SJSA1 (cell line): Measurements from ENCODE around the gene DENND4A. TPM values are rescaled to one million over a fixed set of nuclear protein-coding genes. Genes with fewer than 3 reads are reported as not detected.
"Not testable (repeated sequence)": the region's sequence is repeated elsewhere in the genome, so short reads cannot be mapped to it uniquely, and the experiment has no call there.

ENCODE experiments used
- DNase-seq, 2 experiments: peaks; one replicate each; pipeline ENCODE4 v3.0.0-alpha.2; 2015 to 2020; ENCODE audit warnings: low spot score in 2 of 2, low read depth in 1 of 2
- H3K27ac ChIP-seq: fragments of 250-450 bp; sonication (Bioruptor Pico); 2 replicates; pipeline ENCODE4 v1.5.1; 2020; ENCODE audit warnings: mild to moderate bottlenecking, moderate library complexity
- H3K27me3 ChIP-seq: fragments of 250-450 bp; sonication (Bioruptor Pico); replicated peaks from 2 replicates; pipeline ENCODE4 v1.5.1; 2020; ENCODE audit warnings: mild to moderate bottlenecking, moderate library complexity
- H3K36me3 ChIP-seq: fragments of 250-450 bp; sonication (Bioruptor Pico); 2 replicates; pipeline ENCODE4 v1.5.1; 2020; ENCODE audit warnings: mild to moderate bottlenecking
- H3K4me1 ChIP-seq: fragments of 250-450 bp; sonication (Bioruptor Pico); replicated peaks from 2 replicates; pipeline ENCODE4 v1.6.1; 2021; ENCODE audit warnings: mild to moderate bottlenecking
- H3K4me3 ChIP-seq: fragments of 250-450 bp; sonication (Bioruptor Pico); 2 replicates; pipeline ENCODE4 v1.5.1; 2020; ENCODE audit warnings: mild to moderate bottlenecking
- H3K9me3 ChIP-seq: fragments of 250-450 bp; sonication (Bioruptor Pico); replicated peaks from 2 replicates; pipeline ENCODE4 v1.5.1; 2020; ENCODE audit warnings: mild to moderate bottlenecking
- total RNA-seq: library from RNA; depleted of rRNA; stranded (reverse); fragments of >200 nt; shearing (Covaris generic); gene quantifications from 2 replicates; pipeline ENCODE4 v1.2.3, GENCODE V29; 2014

Gene DENND4A
- total RNA-seq, 1 experiment from 2014 or later: 8.9 TPM

GRCh38 chr15:65811011-65811733 lies 19.1 kb upstream of the DENND4A start:
- H3K27me3 ChIP-seq, H3K9me3 ChIP-seq: not testable (repeated sequence)

GRCh38 chr15:65806397-65806796 lies 14.3 kb upstream of the DENND4A start:
- Histone ChIP-seq H3K9me3 (no peaks in the 10 kb centered on the region), H3K4me3 (no peak overlapping the region), H3K36me3 (no peaks in the 10 kb centered on the region), H3K27ac (no peak overlapping the region), H3K27me3 (no peaks in the 10 kb centered on the region), H3K4me1 (no peaks in the 10 kb centered on the region)
- no peak for DNase-seq

More at GRCh38 chr15:65811011-65811733, 19.1 kb upstream of the DENND4A start:
- H3K27ac ChIP-seq, DNase-seq, H3K4me3 ChIP-seq, H3K4me1 ChIP-seq, H3K36me3 ChIP-seq: not testable (repeated sequence)

- Histone ChIP-seq H3K36me3 (no peaks in the 10 kb centered on the region), H3K27ac (no peak overlapping the region), H3K9me3 (no peaks in the 10 kb centered on the region), H3K27me3 (no peaks in the 10 kb centered on the region), H3K4me3 (no peak overlapping the region), H3K4me1 (no peaks in the 10 kb centered on the region)
- DNase-seq: no peak
Observed at GRCh38 chr15:65805019-65805745, 13.1 kb upstream of the DENND4A start.

GRCh38 chr15:65804252-65804931 lies 12.3 kb upstream of the DENND4A start:
- Histone ChIP-seq H3K36me3 (no peaks in the 10 kb centered on the region), H3K9me3 (no peaks in the 10 kb centered on the region), H3K4me3 (no peak overlapping the region), H3K4me1 (no peaks in the 10 kb centered on the region), H3K27ac (no peak overlapping the region), H3K27me3 (no peaks in the 10 kb centered on the region)
- no peak for DNase-seq

GRCh38 chr15:65801229-65801805 lies 9.2 kb upstream of the DENND4A start:
- H3K4me1 ChIP-seq: 0 out of 2 replicates have a peak, but pooled peaks cover 5% of the 10 kb centered on the region

GRCh38 chr15:65796610-65797078 lies 4.6 kb upstream of the DENND4A start:
- H3K9me3 ChIP-seq: no peaks in the 10 kb centered on the region
- no peaks in the 10 kb centered on the region for H3K36me3 ChIP-seq
- H3K4me1 ChIP-seq: peaks cover 11% of the 10 kb centered on the region
- H3K27me3 ChIP-seq: no peaks in the 10 kb centered on the region
- no peak for DNase-seq
- H3K27ac ChIP-seq: no peak overlapping the region
- no peak overlapping the region for H3K4me3 ChIP-seq

More at GRCh38 chr15:65801229-65801805, 9.2 kb upstream of the DENND4A start:
- H3K9me3 ChIP-seq: no peaks in the 10 kb centered on the region
- H3K36me3 ChIP-seq: no peaks in the 10 kb centered on the region
- H3K27me3 ChIP-seq: no peaks in the 10 kb centered on the region
- H3K27ac ChIP-seq: no peak overlapping the region
- no peak overlapping the region for H3K4me3 ChIP-seq
- no peak for DNase-seq

- Histone ChIP-seq H3K27ac (no peak overlapping the region), H3K4me1 (peaks cover 15% of the 10 kb centered on the region), H3K27me3 (no peaks in the 10 kb centered on the region), H3K36me3 (no peaks in the 10 kb centered on the region), H3K4me3 (no peak overlapping the region), H3K9me3 (no peaks in the 10 kb centered on the region)
- DNase-seq: no peak
Observed at GRCh38 chr15:65795663-65796216, 3.6 kb upstream of the DENND4A start.

- H3K36me3 ChIP-seq: no peaks in the 10 kb centered on the region
- no peak for DNase-seq
- peaks cover 16% of the 10 kb centered on the region for H3K4me1 ChIP-seq
- no peaks in the 10 kb centered on the region for H3K27me3 ChIP-seq
- H3K4me3 ChIP-seq: no peak overlapping the region
- no peaks in the 10 kb centered on the region for H3K9me3 ChIP-seq
- no peak overlapping the region for H3K27ac ChIP-seq
Observed at GRCh38 chr15:65793818-65794104, 1.7 kb upstream of the DENND4A start.

- H3K9me3 ChIP-seq: no peaks in the 10 kb centered on the region
- peak overlapping the region; percentile 61 for H3K27ac ChIP-seq
- no peak for DNase-seq
- H3K4me1 ChIP-seq: peaks cover 16% of the 10 kb centered on the region
- peak overlapping the region; percentile 53 for H3K4me3 ChIP-seq
- no peaks in the 10 kb centered on the region for H3K36me3 ChIP-seq
- no peaks in the 10 kb centered on the region for H3K27me3 ChIP-seq
Observed at GRCh38 chr15:65792988-65793817, 1.1 kb upstream of the DENND4A start.

GRCh38 chr15:65791335-65792137 lies 557 bp downstream of the DENND4A start:
- Histone ChIP-seq H3K4me3 (peak overlapping the region; percentile 53), H3K27me3 (no peaks in the 10 kb centered on the region), H3K9me3 (no peaks in the 10 kb centered on the region), H3K36me3 (no peaks in the 10 kb centered on the region), H3K4me1 (peaks cover 17% of the 10 kb centered on the region), H3K27ac (no peak overlapping the region)
- DNase-seq: peak; percentile 51 to 52

- no peaks in the 10 kb centered on the region for H3K36me3 ChIP-seq
- no peak for DNase-seq
- peaks cover 14% of the 10 kb centered on the region for H3K4me1 ChIP-seq
- no peak overlapping the region for H3K27ac ChIP-seq
- no peaks in the 10 kb centered on the region for H3K9me3 ChIP-seq
- peak overlapping the region; percentile 53 for H3K4me3 ChIP-seq
- no peaks in the 10 kb centered on the region for H3K27me3 ChIP-seq
Observed at GRCh38 chr15:65790694-65791334, 1.3 kb downstream of the DENND4A start.
